GM12892 (cell line): ENCODE data around the gene PSME4.
"Not testable (repeated sequence)": the region's sequence is repeated elsewhere in the genome, so short reads cannot be mapped to it uniquely, and the experiment has no call there.

Source experiments
- DNase-seq: peaks from one replicate; pipeline ENCODE4 v3.0.0; 2011; ENCODE audit not compliant: insufficient read length
- FAIRE-seq: peaks from 2 replicates; lab custom pipeline; 2011; peaks lifted over from hg19 to GRCh38; lab: Jason Lieb, UNC
- POLR2A ChIP-seq: IDR thresholded peaks from 2 replicates; pipeline ENCODE4 v1.6.1; 2011; ENCODE audit warnings: low read depth, low read length, control low read depth
- POLR2AphosphoS5 ChIP-seq: IDR thresholded peaks from 2 replicates; pipeline ENCODE4 v1.6.1; 2011; ENCODE audit warnings: low read depth, low read length, control low read depth
- TAF1 ChIP-seq: IDR thresholded peaks from 2 replicates; pipeline ENCODE4 v1.6.1; 2011; ENCODE audit warnings: low read depth, mild to moderate bottlenecking, control low read depth, low read length, borderline replicate concordance

PSME4 gene

DNA sequence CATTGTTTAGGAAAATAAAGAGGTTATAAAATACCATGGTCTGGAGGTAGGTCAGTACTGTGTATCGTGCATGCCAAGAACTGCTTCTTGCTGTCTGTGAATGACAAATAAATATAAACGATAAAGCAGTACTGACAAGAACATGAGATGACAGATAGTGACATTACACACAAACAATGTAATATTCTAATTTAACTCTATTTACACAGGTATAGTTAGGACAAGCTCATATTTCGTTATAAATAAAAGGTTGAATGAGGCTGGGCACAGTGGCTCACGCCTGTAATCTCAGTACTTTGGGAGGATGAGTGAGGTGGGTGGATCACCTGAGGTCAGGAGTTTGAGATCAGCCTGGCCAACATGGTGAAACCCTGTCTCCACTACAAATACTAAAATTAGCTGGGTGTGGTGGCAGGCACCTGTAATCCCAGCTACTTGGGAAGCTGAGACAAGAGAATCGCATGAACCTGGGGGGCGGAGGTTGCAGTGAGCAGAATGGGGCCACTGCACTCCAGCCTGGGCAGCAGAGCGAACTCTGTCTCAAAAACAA, 96.3 kb downstream of the PSME4 start:
- DNase-seq, result no peak
- no peak for TF ChIP-seq POLR2A
- TF ChIP-seq TAF1, result no peak
- no peak for TF ChIP-seq POLR2AphosphoS5
- FAIRE-seq, result no peak

DNA sequence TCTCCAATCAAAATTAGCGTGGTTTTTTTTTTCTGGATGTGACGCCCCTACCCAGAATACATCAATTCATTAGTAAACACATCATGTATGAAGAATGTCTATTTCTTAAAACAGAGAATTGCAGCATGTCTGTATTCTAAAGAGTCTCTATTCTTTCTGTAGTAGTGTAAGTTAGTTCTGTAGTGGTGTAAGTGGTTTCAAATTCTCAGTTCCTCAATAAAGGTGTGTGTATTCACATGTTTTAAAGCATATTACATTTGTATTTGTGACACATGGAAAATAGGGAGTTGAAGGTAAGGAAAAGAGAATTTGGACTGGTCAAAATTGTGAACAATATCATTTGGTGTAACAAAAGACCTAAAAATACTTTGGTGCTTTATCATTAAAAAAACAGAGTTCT, 103.0 kb downstream of the PSME4 start:
- no peak for DNase-seq
- no peak for FAIRE-seq

DNA sequence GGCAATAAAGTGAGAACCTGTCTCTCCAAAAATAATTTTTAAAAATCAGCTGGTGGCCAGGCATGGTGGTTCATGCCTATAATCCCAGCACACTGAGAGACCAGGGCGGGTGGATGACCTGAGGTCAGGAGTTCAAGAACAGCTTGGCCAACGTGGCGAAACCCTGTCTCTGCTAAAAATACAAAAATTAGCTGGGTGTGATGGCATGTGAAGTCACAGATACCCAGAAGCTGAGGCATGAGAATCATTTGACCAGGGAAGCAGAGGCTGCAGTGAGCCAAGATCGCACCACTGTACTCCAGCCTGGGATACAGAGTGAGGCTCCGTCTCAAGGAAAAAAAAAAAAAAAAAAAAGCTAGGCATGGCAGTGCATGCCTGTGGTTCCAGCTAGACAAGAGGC, 103.6 kb downstream of the PSME4 start:
- no peak for FAIRE-seq
- TF ChIP-seq TAF1 (no peak), POLR2A (no peak), POLR2AphosphoS5 (no peak)
- no peak for DNase-seq

More for the DNA sequence above, 103.0 kb downstream of the PSME4 start:
- TF ChIP-seq POLR2AphosphoS5 (no peak), POLR2A (no peak), TAF1 (no peak)

DNA sequence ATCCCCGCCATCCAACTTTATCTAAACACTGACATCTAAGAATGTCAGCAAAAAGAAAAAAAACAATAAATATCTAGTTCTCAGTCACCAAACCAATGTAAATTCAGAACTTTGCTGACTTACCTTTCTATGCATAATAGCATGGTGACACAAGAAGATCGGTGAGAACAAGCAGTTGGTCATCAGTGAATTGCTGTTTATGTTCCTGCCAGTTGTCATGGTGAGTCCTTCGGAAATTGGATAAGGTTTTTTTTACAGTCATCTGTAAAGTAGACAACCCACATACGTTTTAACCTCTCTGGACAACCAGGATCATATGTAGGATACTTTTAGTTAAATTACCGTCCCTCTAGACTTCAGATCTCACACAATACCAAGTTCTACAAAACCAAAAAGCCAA, 104.8 kb downstream of the PSME4 start:
- no peak for TF ChIP-seq TAF1
- TF ChIP-seq POLR2A, result no peak
- TF ChIP-seq POLR2AphosphoS5, result no peak
- FAIRE-seq (no peak), DNase-seq (no peak)

DNA sequence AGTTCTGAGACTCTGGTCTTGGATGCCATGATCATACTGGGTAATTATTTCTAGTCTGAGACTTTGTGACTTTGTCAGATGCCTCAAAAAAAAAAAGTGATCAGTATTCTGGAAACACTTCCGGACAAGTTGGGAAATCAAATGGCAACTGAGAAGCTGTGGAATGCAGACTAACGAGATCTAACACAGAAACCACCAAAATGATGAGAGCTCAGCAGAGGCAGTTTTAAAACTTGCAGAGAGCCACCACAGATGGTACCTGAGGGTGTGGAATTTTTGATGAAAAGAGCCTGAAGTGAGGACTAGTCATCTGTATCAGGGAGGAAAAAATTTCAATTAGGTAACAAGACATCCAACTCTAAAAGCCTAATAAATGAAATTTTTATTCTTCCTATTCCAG, 105.5 kb downstream of the PSME4 start:
- no peak for FAIRE-seq
- no peak for TF ChIP-seq POLR2A
- DNase-seq, result no peak

DNA sequence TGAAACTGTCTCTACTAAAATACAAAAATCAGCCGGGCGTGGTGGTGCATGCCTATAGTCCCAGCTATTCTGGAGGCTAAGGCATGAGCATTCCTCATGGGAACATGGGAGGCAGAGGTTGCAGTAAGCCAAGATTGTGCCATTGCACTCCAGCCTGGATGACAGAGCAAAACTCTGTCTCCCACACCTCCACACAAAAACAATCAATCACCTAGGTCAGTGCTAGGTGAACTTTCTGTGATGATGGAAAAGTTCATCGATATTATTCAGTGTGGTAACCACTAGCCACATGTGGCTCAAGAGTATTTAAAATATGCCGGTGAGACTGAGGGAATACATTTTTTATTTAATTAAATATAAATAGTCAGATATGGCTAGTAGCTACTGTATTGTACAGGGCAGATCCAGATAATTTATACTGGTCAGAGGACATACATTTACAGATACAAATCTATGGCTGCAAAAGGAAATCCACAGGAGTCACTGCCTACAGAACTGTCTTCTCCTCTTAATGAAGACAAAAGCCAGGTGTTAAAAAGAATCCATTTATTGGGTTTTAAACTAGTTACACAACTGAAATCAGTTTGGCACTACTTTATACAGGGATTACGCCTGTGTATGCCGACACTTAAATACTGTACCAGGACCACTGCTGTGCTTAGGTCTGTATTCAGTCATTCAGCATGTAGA, 107.1 kb downstream of the PSME4 start:
- DNase-seq (no peak), FAIRE-seq (no peak)
- TF ChIP-seq POLR2AphosphoS5 (no peak), TAF1 (no peak), POLR2A (no peak)

DNA sequence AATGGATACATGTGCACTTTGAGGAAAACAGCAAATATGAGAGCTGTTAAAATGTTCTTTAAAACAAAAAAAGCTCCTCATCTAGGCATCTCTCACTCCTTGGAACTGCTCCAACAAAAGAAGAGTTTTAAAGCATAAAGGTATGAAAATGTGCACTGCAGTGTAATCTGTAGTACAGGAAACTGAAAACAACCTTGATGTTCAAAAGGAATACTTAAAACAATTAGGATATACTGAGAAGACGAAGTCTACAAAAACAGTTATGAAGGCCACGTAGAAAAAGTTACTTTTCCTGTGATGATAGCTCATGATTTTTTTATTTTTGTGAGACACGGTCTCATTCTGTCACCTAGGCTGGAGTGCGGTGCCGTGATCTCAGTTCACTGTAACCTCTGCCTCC, 109.0 kb downstream of the PSME4 start:
- TF ChIP-seq TAF1 (no peak), POLR2A (no peak), POLR2AphosphoS5 (no peak)
- DNase-seq, result no peak
- no peak for FAIRE-seq

DNA sequence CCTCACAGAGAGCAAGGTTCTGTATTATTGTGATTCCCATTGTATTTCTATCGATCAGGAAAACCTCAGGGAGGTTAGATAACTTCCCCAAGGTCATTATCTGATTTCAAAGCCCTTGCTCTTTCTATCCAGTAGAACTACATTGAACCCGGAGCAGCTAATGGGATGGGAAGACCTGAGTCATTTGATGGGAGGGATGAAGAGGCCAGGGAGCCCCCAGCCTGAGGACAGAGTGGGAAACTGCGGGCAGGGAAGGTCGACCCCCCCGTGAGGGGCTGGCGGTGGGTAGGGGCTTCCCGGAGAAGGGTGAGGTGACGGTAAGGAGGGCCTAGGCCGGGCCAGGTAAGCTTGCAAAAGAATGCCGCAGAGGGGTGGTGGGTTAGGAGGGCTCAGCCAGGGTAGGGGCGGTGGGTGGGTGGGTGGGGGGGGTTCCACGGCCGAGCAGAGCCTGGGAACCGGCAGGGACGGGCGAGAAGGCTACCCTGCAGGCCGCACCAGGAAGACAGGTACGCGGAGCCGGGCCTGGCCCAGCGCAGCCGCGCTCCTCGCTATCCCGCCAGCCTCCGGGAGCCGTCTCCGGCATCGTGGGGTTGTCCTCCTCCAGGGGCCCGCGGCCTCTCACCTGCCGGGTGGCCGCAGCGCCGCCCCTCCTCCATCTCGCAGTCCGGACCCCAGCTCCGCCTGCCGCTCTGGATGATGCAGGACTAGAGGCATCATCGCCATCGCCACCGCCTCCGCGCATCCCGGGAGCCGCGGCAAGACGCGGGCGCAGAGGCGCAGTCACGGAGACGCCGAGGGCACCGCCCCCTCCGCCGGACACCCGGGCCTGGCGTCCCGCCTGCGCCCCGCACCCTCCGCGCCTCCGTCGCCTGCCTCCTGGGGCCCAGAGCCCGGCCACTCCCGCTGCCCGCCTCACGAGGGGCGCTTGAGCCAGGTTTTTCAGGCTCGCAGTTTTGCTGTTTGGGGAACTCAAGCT, 111.3 kb downstream of the PSME4 start, which contains the start of gene GPR75:
GPR75 (minus strand) TSS at position 762 of the 976 bp plus-strand sequence. CDS start 5,211 bp downstream, outside the sequence.
- TF ChIP-seq POLR2A, result no peak
- no peak for TF ChIP-seq TAF1
- no peak for TF ChIP-seq POLR2AphosphoS5
- no peak for FAIRE-seq
- no peak for DNase-seq

DNA sequence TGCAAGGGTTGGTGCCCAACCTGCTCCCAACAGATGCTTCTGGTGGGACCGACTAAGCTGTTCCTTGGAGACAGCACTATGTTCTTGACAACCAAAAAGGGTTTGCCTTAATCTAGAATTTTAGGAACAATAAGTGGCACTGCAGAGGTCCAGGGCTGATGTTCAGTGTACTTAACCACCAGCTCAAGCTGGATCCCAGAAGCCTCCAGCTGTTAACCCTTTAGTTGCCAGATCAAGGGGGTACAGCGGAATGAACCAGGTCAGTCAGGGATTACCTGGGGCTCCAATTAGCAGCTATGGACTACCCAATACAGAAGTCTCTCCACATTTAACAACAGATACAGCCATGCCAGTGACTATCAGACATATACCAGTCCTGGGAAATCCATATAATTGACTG, 114.5 kb downstream of the PSME4 start:
- no peak for TF ChIP-seq TAF1
- TF ChIP-seq POLR2A, result no peak
- TF ChIP-seq POLR2AphosphoS5, result no peak
- DNase-seq, result no peak
- no peak for FAIRE-seq

DNA sequence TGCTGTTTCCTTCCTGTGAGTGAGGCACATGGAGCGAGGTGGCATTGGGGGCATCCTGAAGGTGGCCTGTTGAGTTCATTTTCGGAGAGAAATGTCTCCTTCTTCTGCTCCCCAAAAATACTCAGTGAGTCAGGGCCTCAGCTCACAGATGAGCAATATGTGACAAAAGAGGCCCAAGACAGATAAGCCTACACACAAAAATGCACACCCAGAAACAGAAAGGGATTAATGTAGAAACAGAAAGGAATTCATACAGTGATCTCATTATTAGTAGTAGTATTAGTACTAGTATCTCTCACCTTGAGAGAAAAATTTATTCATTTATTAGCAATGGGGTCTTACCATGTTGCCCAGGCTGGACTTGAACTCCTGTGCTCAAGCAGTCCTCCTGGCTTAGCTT, 116.1 kb downstream of the PSME4 start:
- DNase-seq (no peak), FAIRE-seq (no peak)
- TF ChIP-seq POLR2A (no peak), POLR2AphosphoS5 (no peak), TAF1 (no peak)

DNA sequence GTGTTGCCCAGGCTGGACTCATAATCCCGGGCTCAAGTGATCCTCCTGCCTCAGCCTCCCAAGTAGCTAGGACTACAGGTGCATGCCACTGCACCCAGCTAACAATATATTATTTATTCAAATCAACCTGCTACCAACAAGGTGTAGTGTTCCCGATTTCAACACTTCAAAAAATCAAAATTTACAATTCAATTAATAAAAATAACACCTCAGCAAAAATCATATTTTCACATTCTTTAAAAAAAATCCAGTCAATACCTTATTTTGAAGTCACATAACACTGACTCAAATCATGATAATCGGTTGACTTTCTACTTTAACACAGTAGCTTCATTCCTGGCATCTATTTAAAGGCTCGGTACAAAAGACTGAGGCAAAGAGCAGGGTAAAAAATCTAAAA, 118.3 kb downstream of the PSME4 start:
- FAIRE-seq, result no peak
- no peak for TF ChIP-seq POLR2A
- TF ChIP-seq TAF1, result no peak
- TF ChIP-seq POLR2AphosphoS5, result no peak

DNA sequence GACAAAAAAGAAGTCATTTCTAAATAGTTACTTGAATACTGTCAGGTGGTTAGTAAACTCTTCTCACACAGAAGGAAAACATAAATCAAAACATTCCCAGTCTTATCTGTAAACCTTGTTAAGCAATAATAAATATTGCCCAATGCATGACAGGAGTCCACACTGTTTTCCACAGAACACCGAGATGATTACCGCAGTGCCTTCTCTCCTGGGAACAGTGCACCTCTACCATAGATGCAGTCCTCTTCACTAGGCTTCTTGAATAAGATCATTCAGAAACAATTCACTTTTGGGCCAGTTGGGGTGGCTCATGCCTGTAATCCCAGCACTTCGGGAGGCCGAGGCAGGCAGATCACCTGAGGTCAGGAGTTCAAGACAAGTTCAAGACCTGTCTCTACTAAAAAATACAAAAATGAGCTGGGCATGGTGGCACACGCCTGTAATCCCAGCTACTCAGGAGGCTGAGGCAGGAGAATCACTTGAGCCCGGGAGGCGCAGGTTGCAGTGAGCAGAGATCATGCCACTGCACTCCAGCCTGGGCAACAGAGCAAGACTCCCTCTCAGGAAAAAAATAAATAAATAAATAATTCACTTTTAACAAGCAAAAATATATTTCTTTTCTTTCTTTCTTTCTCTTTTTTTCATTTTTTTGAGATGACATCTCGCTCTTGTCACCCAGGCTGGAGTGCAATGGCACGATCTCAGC, 119.6 kb downstream of the PSME4 start:
- not testable (repeated sequence) for FAIRE-seq, DNase-seq

More for the DNA sequence above, 118.3 kb downstream of the PSME4 start:
- DNase-seq, result no peak
